ENCODE results near the gene HSPH1.

HSPH1 gene

GRCh38 chr13:31175847-31176532 is 14.3 kb upstream of the HSPH1 start:
- no peak for DNase-seq (ENCODE audit: extremely low read depth, low read depth)
- TF ChIP-seq CTCF (IDR thresholded peaks at IDR 0.05; ENCODE audit: low read depth, low read length): no peak; the same call in 1 of the 2 replicates

GRCh38 chr13:31174018-31174417 is 12.3 kb upstream of the HSPH1 start:
- TF ChIP-seq CTCF (IDR thresholded peaks at IDR 0.05; ENCODE audit: low read depth, low read length): no peak; the same call in 1 of the 2 replicates
- DNase-seq (ENCODE audit: extremely low read depth, low read depth): no peak

GRCh38 chr13:31172535-31172934 is 10.8 kb upstream of the HSPH1 start:
- DNase-seq (ENCODE audit: extremely low read depth, low read depth): peak; percentile 23
- no peak for TF ChIP-seq CTCF (IDR thresholded peaks at IDR 0.05; ENCODE audit: low read depth, low read length)

GRCh38 chr13:31172001-31172400 is 10.3 kb upstream of the HSPH1 start:
- TF ChIP-seq CTCF (IDR thresholded peaks at IDR 0.05; ENCODE audit: low read depth, low read length): no peak
- no peak for DNase-seq (ENCODE audit: extremely low read depth, low read depth)

- no peak for DNase-seq (ENCODE audit: extremely low read depth, low read depth)
- TF ChIP-seq CTCF (IDR thresholded peaks at IDR 0.05; ENCODE audit: low read depth, low read length): no peak
These were observed 7.0 kb upstream of the HSPH1 start for GRCh38 chr13:31168736-31169135.

- TF ChIP-seq CTCF (IDR thresholded peaks at IDR 0.05; ENCODE audit: low read depth, low read length): no peak
- DNase-seq (ENCODE audit: extremely low read depth, low read depth): no peak
These were observed 6.5 kb upstream of the HSPH1 start for GRCh38 chr13:31168166-31168565.

- no peak for TF ChIP-seq CTCF (IDR thresholded peaks at IDR 0.05; ENCODE audit: low read depth, low read length)
- DNase-seq (ENCODE audit: extremely low read depth, low read depth): no peak
These were observed 5.8 kb upstream of the HSPH1 start for GRCh38 chr13:31167490-31167889.

Measured in AG09319 (cell line).